HepG2 (cell line): ENCODE results near the gene SEC61B. TPM values are rescaled to one million over a fixed set of nuclear protein-coding genes. Genes with fewer than 3 reads are reported as not detected.

Source experiments
- ATAC-seq: fragments of 200-7000 bp; cut with Tn5 transposase; 3 replicates; pipeline ENCODE4 v1.9.1; 2020; ENCODE audit warnings: mild to moderate bottlenecking, moderate library complexity
- BruUV-seq: library from RNA; stranded (reverse); fragments of 400-500 nt; replicated peaks from 2 replicates; lab custom pipeline; 2021; lab: Mats Ljungman, UMichigan
- CTCF ChIA-PET: fragments of 300-600 bp; formaldehyde crosslinking; extraction: SDS; loops from one replicate; lab custom pipeline; 2021; ENCODE audit warnings: low total read pairs, inconsistent platforms, low intra/inter-chr PET ratio; lab: Yijun Ruan, JAX
- POLR2A ChIA-PET: fragments of 350-600 bp; sonication (Branson Sonifier 250); formaldehyde crosslinking; loops from one replicate; lab custom pipeline; 2020; ENCODE audit warnings: antibody characterized with exemption, inconsistent platforms; lab: Yijun Ruan, JAX
- DNase-seq: peaks from one replicate; pipeline ENCODE4 v3.0.0-alpha.2; 2015; ENCODE audit warnings: low spot score
- FAIRE-seq: peaks from 3 replicates; lab custom pipeline; 2011; peaks lifted over from hg19 to GRCh38; lab: Jason Lieb, UNC
- H2AFZ ChIP-seq: one replicate; pipeline ENCODE4 v1.6.1; 2011; ENCODE audit warnings: low read length, inconsistent platforms
- H3K27ac ChIP-seq: fragments of 300-600 bp; 3 replicates; pipeline ENCODE4 v1.8.0; 2011; ENCODE audit warnings: mixed run types, mild to moderate bottlenecking, mixed read lengths, low read length, inconsistent platforms; ENCODE audit not compliant: insufficient read depth; ENCODE audit errors: extremely low read length
- H3K27me3 ChIP-seq, 2 experiments: fragments of 200-600 bp in 1 of 2; 2 replicates in 1 of 2; 3 replicates in 1 of 2; pipeline versions ENCODE4 v1.6.0 to v1.8.0; 2011; ENCODE audit warnings: low read length in 2 of 2, mild to moderate bottlenecking in 2 of 2, moderate library complexity in 2 of 2, inconsistent platforms in 1 of 2; ENCODE audit not compliant: insufficient read depth in 2 of 2, control insufficient read depth in 1 of 2
- H3K36me3 ChIP-seq, 2 experiments: fragments of 200-600 bp in 1 of 2; replicated peaks in 1 of 2; 2 replicates in 1 of 2; 3 replicates in 1 of 2; pipeline versions ENCODE4 v1.5.1 to v1.8.0; 2011; ENCODE audit warnings: low read length in 2 of 2, inconsistent platforms in 1 of 2; ENCODE audit not compliant: insufficient read depth in 2 of 2, control insufficient read depth in 1 of 2
- H3K4me1 ChIP-seq: 2 replicates; pipeline ENCODE4 v1.5.1; 2012; ENCODE audit warnings: low read length, inconsistent platforms; ENCODE audit not compliant: insufficient read depth
- H3K4me2 ChIP-seq: 2 replicates; pipeline ENCODE4 v1.6.0; 2011; ENCODE audit warnings: low read depth, low read length, inconsistent platforms
- H3K4me3 ChIP-seq, 3 experiments: fragments of 200-600 bp in 1 of 3; sonication (generic), shearing (Covaris generic) in 1 of 3; replicated peaks in 1 of 3; 2 replicates each; pipeline ENCODE4 v1.5.1; 2011 to 2016; ENCODE audit warnings: low read length in 3 of 3, inconsistent platforms in 2 of 3, low read depth in 2 of 3, mild to moderate bottlenecking in 2 of 3, control low read depth in 1 of 3, mixed read lengths in 1 of 3; ENCODE audit not compliant: insufficient read depth in 1 of 3
- H3K79me2 ChIP-seq: one replicate; pipeline ENCODE4 v1.6.1; 2011; ENCODE audit warnings: low read length, inconsistent platforms; ENCODE audit not compliant: insufficient read depth
- H3K9ac ChIP-seq: 2 replicates; pipeline ENCODE4 v1.6.0; 2011; ENCODE audit warnings: mild to moderate bottlenecking, low read depth, low read length, inconsistent platforms; ENCODE audit not compliant: insufficient read depth
- H3K9me3 ChIP-seq: 2 replicates; pipeline ENCODE4 v1.5.1; 2012; ENCODE audit warnings: mild to moderate bottlenecking, low read length
- H4K20me1 ChIP-seq: 2 replicates; pipeline ENCODE4 v1.6.0; 2011; ENCODE audit warnings: inconsistent platforms, mild to moderate bottlenecking, low read length, moderate library complexity; ENCODE audit not compliant: insufficient read depth
- AKNA ChIP-seq: sonication (generic); formaldehyde crosslinking; IDR thresholded peaks from 2 replicates; pipeline ENCODE4 v1.4.0; 2020; ENCODE audit warnings: missing genetic modification reagents, borderline replicate concordance
- BRF2 ChIP-seq: sonication (generic); formaldehyde crosslinking; IDR thresholded peaks from 2 replicates; pipeline ENCODE4 v1.8.1; 2022; ENCODE audit warnings: mild to moderate bottlenecking, missing genetic modification reagents
- CHCHD3 ChIP-seq: sonication (generic); formaldehyde crosslinking; IDR thresholded peaks from 2 replicates; pipeline ENCODE4 v1.8.0; 2022; ENCODE audit warnings: mild to moderate bottlenecking, missing genetic modification reagents, moderate library complexity
- CHD2 ChIP-seq: IDR thresholded peaks from 2 replicates; pipeline ENCODE4 v1.6.1; 2011; ENCODE audit warnings: low read depth, low read length, improper control_type of control experiment
- ERF ChIP-seq: IDR thresholded peaks from 2 replicates; pipeline ENCODE4 v1.6.1; 2018; ENCODE audit warnings: missing biosample characterization, missing genetic modification reagents
- HMGXB4 ChIP-seq, 2 experiments: sonication (generic) in 1 of 2; formaldehyde crosslinking in 1 of 2; IDR thresholded peaks; 2 replicates each; pipeline versions ENCODE4 v1.4.0 to v1.6.1; 2018 to 2020; ENCODE audit warnings: missing genetic modification reagents in 2 of 2, borderline replicate concordance in 1 of 2, low read depth in 1 of 2, mild to moderate bottlenecking in 1 of 2, missing biosample characterization in 1 of 2
- MXD3 ChIP-seq: IDR thresholded peaks from 2 replicates; pipeline ENCODE4 v1.6.1; 2016; ENCODE audit warnings: mild to moderate bottlenecking, missing biosample characterization, missing genetic modification reagents
- ZBTB4 ChIP-seq: sonication (generic); formaldehyde crosslinking; IDR thresholded peaks from 2 replicates; pipeline ENCODE4 v1.4.0; 2020; ENCODE audit warnings: missing genetic modification reagents, mild to moderate bottlenecking, borderline replicate concordance
- ZFP36L1 ChIP-seq: sonication (generic); formaldehyde crosslinking; IDR thresholded peaks from 2 replicates; pipeline ENCODE4 v1.8.0; 2022; ENCODE audit warnings: mild to moderate bottlenecking, missing genetic modification reagents, moderate library complexity
- ZNF274 ChIP-seq: sonication (generic); formaldehyde crosslinking; IDR thresholded peaks from 2 replicates; pipeline ENCODE4 v1.5.1; 2020; ENCODE audit warnings: mild to moderate bottlenecking, missing genetic modification reagents
- ZNF441 ChIP-seq: sonication (generic); formaldehyde crosslinking; IDR thresholded peaks from 2 replicates; pipeline ENCODE4 v1.7.0; 2021; ENCODE audit warnings: missing genetic modification reagents, borderline replicate concordance
- ZNF577 ChIP-seq: sonication (generic); formaldehyde crosslinking; IDR thresholded peaks from 2 replicates; pipeline ENCODE4 v1.4.0; 2020; ENCODE audit warnings: mild to moderate bottlenecking, low read depth, missing genetic modification reagents, borderline replicate concordance
- WGBS: methylation state at CpG from one replicate; pipeline ENCODE4 v1.1.6; 2017; ENCODE audit warnings: low lambda C conversion rate; 5-methylcytosine and 5-hydroxymethylcytosine counted together
- in situ Hi-C: cut with HindIII; loops from 2 replicates; pipeline ENCODE4 v1.10.0; 2017; ENCODE audit warnings: low pct_unique_long_range_greater_than_20kb; ENCODE audit not compliant: extremely low pct_ligation_motif_present
- intact Hi-C: fragments of 100-400 bp; cut with micrococcal nuclease; formaldehyde crosslinking; loops from one replicate; pipeline ENCODE4 v1.10.0; 2022; ENCODE audit not compliant: unreplicated experiment
- polyA plus RNA-seq, 8 experiments: library from polyadenylated mRNA; depleted of rRNA in 3 of 8; stranded (reverse) in 7 of 8; unstranded in 1 of 8; fragments of >200 nt; fragmentation: Illumina TruSeq in 4 of 8; extraction: Trizol in 4 of 8; gene quantifications; 2 replicates each; pipeline versions ENCODE4 v1.2.1 to v1.2.3, GENCODE V29; 2011 to 2016; ENCODE audit warnings: low read depth in 4 of 8, missing spikeins in 1 of 8, mixed read lengths in 1 of 8; ENCODE audit not compliant: insufficient read depth in 1 of 8
- total RNA-seq, 5 experiments: library from RNA; depleted of rRNA; stranded (reverse); fragments of >200 nt; fragmentation: Illumina TruSeq; extraction: Trizol; gene quantifications; 2 replicates each; pipeline ENCODE4 v1.2.3, GENCODE V29; 2016; ENCODE audit warnings: low read depth in 1 of 5

SEC61B gene
- total and polyA plus RNA-seq, 2 of the 13 experiments (the other 11 are each of a cell fraction or from before 2014, with no cell fraction given) = 191 to 368 TPM

- Histone ChIP-seq H3K9me3 (no peaks in the 10 kb centered on the region), H2AFZ (no peak overlapping the region), H3K4me3 (no peak overlapping the region), H3K9ac (no peak overlapping the region), H3K27me3 (peaks cover 0 to 3% of the 10 kb centered on the region in 2 experiments; a peak in 1 of 5 replicates), H3K4me1 (peaks cover 21% of the 10 kb centered on the region), H3K27ac (no peak overlapping the region), H3K36me3 (no peaks in the 10 kb centered on the region), H3K4me2 (no peak overlapping the region), H3K79me2 (no peaks in the 10 kb centered on the region), H4K20me1 (no peaks in the 10 kb centered on the region)
- ChIA-PET CTCF (no interaction called here), POLR2A (no interaction called here)
- BruUV-seq = no TSS peak
- FAIRE-seq (no peak), DNase-seq (no peak), ATAC-seq (no peak)
- in situ Hi-C loops (loop anchor here (25.0 kb wide), 1 partner anchor 750 kb away; no protein-coding TSS in a partner anchor), intact Hi-C loops (loop anchor here (10.0 kb wide), 1 partner anchor 77 kb away; no protein-coding TSS in a partner anchor)
- 59% methylated on average over 2 of the region's 2 CpGs for WGBS
- TF ChIP-seq ZFP36L1 (no peak), HMGXB4 (CRISPR knock-in tag; IDR thresholded peaks at IDR 0.05; ENCODE audit: borderline replicate concordance in 1 of 2, low read depth in 1 of 2) (no peak), CHD2 (no peak), MXD3 (CRISPR knock-in tag) (no peak), ZNF577 (CRISPR knock-in tag) (no peak), ZNF441 (CRISPR knock-in tag) (no peak), AKNA (no peak), ERF (CRISPR knock-in tag) (no peak), BRF2 (CRISPR knock-in tag) (no peak), ZNF274 (CRISPR knock-in tag) (no peak), ZBTB4 (CRISPR knock-in tag) (no peak), CHCHD3 (no peak)
These were observed 39.8 kb downstream of the SEC61B start for GRCh38 chr9:99261923-99262322.
